Endothelial cell of hepatic sinusoid (primary cell): ENCODE data around the gene POU2AF2.
"Not testable (repeated sequence)": the region's sequence is repeated elsewhere in the genome, so short reads cannot be mapped to it uniquely, and the experiment has no call there.

Source experiments
- in situ Hi-C: cut with HindIII; loops from 2 replicates; pipeline ENCODE4 v1.10.0; 2017; ENCODE audit warnings: low sequenced_read_pairs

POU2AF2 gene

GRCh38 chr11:111253630-111254029 lies 8.1 kb downstream of the POU2AF2 start:
- in situ Hi-C loops: no loop called here

- in situ Hi-C loops: no loop called here
Observed at GRCh38 chr11:111258046-111258445, 12.5 kb downstream of the POU2AF2 start.

GRCh38 chr11:111259896-111260295 lies 14.4 kb downstream of the POU2AF2 start:
- in situ Hi-C loops: no loop called here

GRCh38 chr11:111260811-111261210 lies 15.3 kb downstream of the POU2AF2 start:
- in situ Hi-C loops: no loop called here

- in situ Hi-C loops: no loop called here
Observed at GRCh38 chr11:111264646-111265045, 19.1 kb downstream of the POU2AF2 start.

GRCh38 chr11:111265421-111265820 lies 19.9 kb downstream of the POU2AF2 start:
- in situ Hi-C loops: no loop called here

- in situ Hi-C loops: not testable (repeated sequence)
Observed at GRCh38 chr11:111268303-111268702, 22.8 kb downstream of the POU2AF2 start.

GRCh38 chr11:111269146-111269868 lies 23.8 kb downstream of the POU2AF2 start:
- in situ Hi-C loops: no loop called here

- in situ Hi-C loops: no loop called here
Observed at GRCh38 chr11:111272420-111272819, 26.9 kb downstream of the POU2AF2 start.

- in situ Hi-C loops: no loop called here
Observed at GRCh38 chr11:111282562-111283075, 37.1 kb downstream of the POU2AF2 start.

GRCh38 chr11:111283945-111284481 lies 38.5 kb downstream of the POU2AF2 start:
- in situ Hi-C loops: no loop called here

- in situ Hi-C loops: no loop called here
Observed at GRCh38 chr11:111285189-111286091, 39.9 kb downstream of the POU2AF2 start.

- in situ Hi-C loops: no loop called here
Observed at GRCh38 chr11:111291764-111292163, 46.2 kb downstream of the POU2AF2 start.

- in situ Hi-C loops: not testable (repeated sequence)
Observed at GRCh38 chr11:111292408-111292807, 46.9 kb downstream of the POU2AF2 start.

- in situ Hi-C loops: no loop called here
Observed at GRCh38 chr11:111296196-111296595, 50.7 kb downstream of the POU2AF2 start.

GRCh38 chr11:111297696-111298095 lies 52.2 kb downstream of the POU2AF2 start:
- in situ Hi-C loops: no loop called here

- in situ Hi-C loops: no loop called here
Observed at GRCh38 chr11:111298413-111299100, 53.0 kb downstream of the POU2AF2 start, which contains the start of gene POU2AF3. TSS of gene POU2AF3 (plus strand) at chr11:111298546. CDS start at chr11:111298582, 36 bp downstream.

GRCh38 chr11:111299101-111300026 lies 53.8 kb downstream of the POU2AF2 start:
- in situ Hi-C loops: no loop called here

- in situ Hi-C loops: no loop called here
Observed at GRCh38 chr11:111300569-111300968, 55.0 kb downstream of the POU2AF2 start.
